ENCODE data around the gene SNAPC2.
"Not testable (repeated sequence)": the region's sequence is repeated elsewhere in the genome, so short reads cannot be mapped to it uniquely, and the experiment has no call there.

The SNAPC2 gene

GRCh38 chr19:7933411-7933810 is 13.3 kb downstream of the SNAPC2 start:
- DNase-seq (ENCODE audit: low spot score) = no peak

GRCh38 chr19:7933828-7934725 is 13.9 kb downstream of the SNAPC2 start:
- no peak for DNase-seq (ENCODE audit: low spot score)

GRCh38 chr19:7934766-7935165 is 14.6 kb downstream of the SNAPC2 start:
- DNase-seq (ENCODE audit: low spot score) = no peak

- no peak for DNase-seq (ENCODE audit: low spot score)
Measured at GRCh38 chr19:7940841-7941240, 20.7 kb downstream of the SNAPC2 start.

- DNase-seq (ENCODE audit: low spot score) = no peak
Measured at GRCh38 chr19:7941895-7942596, 21.9 kb downstream of the SNAPC2 start.

GRCh38 chr19:7942981-7943443 is 22.9 kb downstream of the SNAPC2 start:
- DNase-seq (ENCODE audit: low spot score) = no peak

GRCh38 chr19:7943444-7944176 is 23.5 kb downstream of the SNAPC2 start, which contains the start of gene TIMM44:
TIMM44 (minus strand) TSS chr19:7943666; CDS start chr19:7943651, 15 bp downstream.
- DNase-seq (ENCODE audit: low spot score) = peak; percentile 100

GRCh38 chr19:7944177-7944761 is 24.1 kb downstream of the SNAPC2 start:
- peak; percentile 88 for DNase-seq (ENCODE audit: low spot score)

- peak; percentile 35 for DNase-seq (ENCODE audit: low spot score)
Measured at GRCh38 chr19:7947939-7948338, 27.8 kb downstream of the SNAPC2 start.

- no peak for DNase-seq (ENCODE audit: low spot score)
Measured at GRCh38 chr19:7953060-7953459, 32.9 kb downstream of the SNAPC2 start.

- no peak for DNase-seq (ENCODE audit: low spot score)
Measured at GRCh38 chr19:7953576-7953975, 33.4 kb downstream of the SNAPC2 start.

- DNase-seq (ENCODE audit: low spot score) = no peak
Measured at GRCh38 chr19:7955696-7956095, 35.6 kb downstream of the SNAPC2 start.

- no peak for DNase-seq (ENCODE audit: low spot score)
Measured at GRCh38 chr19:7959211-7959610, 39.1 kb downstream of the SNAPC2 start.

GRCh38 chr19:7961082-7961481 is 40.9 kb downstream of the SNAPC2 start:
- not testable (repeated sequence) for DNase-seq (ENCODE audit: low spot score)

GRCh38 chr19:7961920-7962626 is 41.9 kb downstream of the SNAPC2 start:
- DNase-seq (ENCODE audit: low spot score) = no peak

GRCh38 chr19:7962644-7963268 is 42.6 kb downstream of the SNAPC2 start:
- no peak for DNase-seq (ENCODE audit: low spot score)

- DNase-seq (ENCODE audit: low spot score) = no peak
Measured at GRCh38 chr19:7963566-7963965, 43.4 kb downstream of the SNAPC2 start.

- DNase-seq (ENCODE audit: low spot score) = no peak
Measured at GRCh38 chr19:7965259-7965841, 45.2 kb downstream of the SNAPC2 start.

- no peak for DNase-seq (ENCODE audit: low spot score)
Measured at GRCh38 chr19:7965921-7966665, 46.0 kb downstream of the SNAPC2 start.
